Measurements from ENCODE around the gene TP53. TPM values are rescaled to one million over a fixed set of nuclear protein-coding genes. Genes with fewer than 3 reads are reported as not detected.
"Not testable (repeated sequence)": the region's sequence is repeated elsewhere in the genome, so short reads cannot be mapped to it uniquely, and the experiment has no call there.

The TP53 gene
- total RNA-seq, 2 experiments from 2014 or later = 123 to 129 TPM

GRCh38 chr17:7636163-7636562, 51.1 kb downstream of the TP53 start:
- POLR2A ChIA-PET = no interaction called here

GRCh38 chr17:7634384-7634783, 52.9 kb downstream of the TP53 start:
- no peak overlapping the region for H3K4me3 Mint-ChIP-seq
- POLR2A ChIA-PET = interaction anchor here (0.6 kb wide), 1 partner anchor 203 kb away, joined by 3 read pairs; no protein-coding TSS in a partner anchor
- intact Hi-C loops (cut with micrococcal nuclease) = no loop called here
- H3K9me3 Mint-ChIP-seq = no peaks in the 10 kb centered on the region
- DNase-seq = peak; percentile 54
- CTCF ChIA-PET = interaction anchor here (1.2 to 5.8 kb wide), 3 partner anchors 9 to 54 kb away, joined by 3 to 61 read pairs (median 4); partner anchors contain the start of genes TP53 and WRAP53
- H3K36me3 Mint-ChIP-seq = no peaks in the 10 kb centered on the region
- no peaks in the 10 kb centered on the region for H3K4me1 Mint-ChIP-seq (ENCODE audit: low read depth)
- H3K27ac Mint-ChIP-seq = no peak overlapping the region
- H3K27me3 Mint-ChIP-seq = no peaks in the 10 kb centered on the region

More at GRCh38 chr17:7636163-7636562, 51.1 kb downstream of the TP53 start:
- Mint-ChIP-seq H3K9me3 (no peaks in the 10 kb centered on the region), H3K27ac (no peak overlapping the region), H3K4me3 (no peak overlapping the region), H3K27me3 (no peaks in the 10 kb centered on the region), H3K4me1 (ENCODE audit: low read depth) (no peaks in the 10 kb centered on the region), H3K36me3 (no peaks in the 10 kb centered on the region)
- no peak for DNase-seq
- CTCF ChIA-PET = no interaction called here
- intact Hi-C loops (cut with micrococcal nuclease) = no loop called here

GRCh38 chr17:7633093-7633492, 54.2 kb downstream of the TP53 start:
- ChIA-PET CTCF (interaction anchor here (0.9 to 5.8 kb wide), 8 partner anchors 12 to 117 kb away, joined by 3 to 61 read pairs (median 4); partner anchors contain the start of genes FXR2, TP53 and WRAP53), POLR2A (interaction anchor here (1.9 kb wide), 1 partner anchor 54 kb away, joined by 11 read pairs; the partner anchor contains the start of gene TP53)
- Mint-ChIP-seq H3K27ac (no peak overlapping the region), H3K4me1 (ENCODE audit: low read depth) (no peaks in the 10 kb centered on the region), H3K9me3 (no peaks in the 10 kb centered on the region), H3K27me3 (no peaks in the 10 kb centered on the region), H3K36me3 (no peaks in the 10 kb centered on the region), H3K4me3 (no peak overlapping the region)
- intact Hi-C loops (cut with micrococcal nuclease) = no loop called here
- DNase-seq = no peak

GRCh38 chr17:7632492-7632894, 54.8 kb downstream of the TP53 start:
- H3K36me3 Mint-ChIP-seq = no peaks in the 10 kb centered on the region
- H3K4me3 Mint-ChIP-seq = no peak overlapping the region
- H3K27me3 Mint-ChIP-seq = no peaks in the 10 kb centered on the region
- POLR2A ChIA-PET = interaction anchor here (1.9 kb wide), 1 partner anchor 54 kb away, joined by 11 read pairs; the partner anchor contains the start of gene TP53
- H3K27ac Mint-ChIP-seq = no peak overlapping the region
- peaks cover 2% of the 10 kb centered on the region for H3K4me1 Mint-ChIP-seq (ENCODE audit: low read depth)
- no peaks in the 10 kb centered on the region for H3K9me3 Mint-ChIP-seq
- peak; percentile 49 for DNase-seq
- intact Hi-C loops (cut with micrococcal nuclease) = loop anchor here (1.0 kb wide), 1 partner anchor 56 kb away; the partner anchor contains the start of gene WRAP53
- CTCF ChIA-PET = interaction anchor here (0.8 to 5.8 kb wide), 10 partner anchors 10 to 117 kb away, joined by 3 to 61 read pairs (median 4); partner anchors contain the start of genes FXR2, TP53 and WRAP53

GRCh38 chr17:7631398-7632380, 55.6 kb downstream of the TP53 start:
- H3K4me3 Mint-ChIP-seq = no peak overlapping the region

GRCh38 chr17:7629939-7630571, 57.2 kb downstream of the TP53 start, which contains the start of gene SHBG:
Gene SHBG, plus strand, starts transcription at chr17:7630135. Its CDS starts 38 bp downstream, at chr17:7630173.
- Mint-ChIP-seq H3K36me3 (no peaks in the 10 kb centered on the region), H3K27ac (no peak within 1 kb of the TSS), H3K4me1 (ENCODE audit: low read depth) (peaks cover 11% of the 10 kb centered on the region), H3K4me3 (no peak within 1 kb of the TSS), H3K27me3 (no peaks in the 10 kb centered on the region), H3K9me3 (no peaks in the 10 kb centered on the region)
- DNase-seq = no peak
- CTCF ChIA-PET = interaction anchor here (0.8 to 5.8 kb wide), 4 partner anchors 11 to 87 kb away, joined by 3 to 61 read pairs (median 4); partner anchors contain the start of genes DNAH2, TP53 and WRAP53
- intact Hi-C loops (cut with micrococcal nuclease) = no loop called here
- POLR2A ChIA-PET = no interaction called here

More at GRCh38 chr17:7631398-7632380, 55.6 kb downstream of the TP53 start:
- ChIA-PET CTCF (interaction anchor here (0.8 to 5.8 kb wide), 10 partner anchors 11 to 123 kb away, joined by 3 to 61 read pairs (median 4); partner anchors contain the start of genes DNAH2, FXR2, TP53 and WRAP53), POLR2A (interaction anchor here (1.9 kb wide), 1 partner anchor 55 kb away, joined by 11 read pairs; the partner anchor contains the start of gene TP53)
- DNase-seq = no peak
- Mint-ChIP-seq H3K4me1 (ENCODE audit: low read depth) (peaks cover 6% of the 10 kb centered on the region), H3K9me3 (no peaks in the 10 kb centered on the region), H3K27me3 (no peaks in the 10 kb centered on the region), H3K36me3 (no peaks in the 10 kb centered on the region), H3K27ac (no peak overlapping the region)
- intact Hi-C loops (cut with micrococcal nuclease) = loop anchor here (1.0 kb wide), 1 partner anchor 57 kb away; the partner anchor contains the start of gene WRAP53

- H3K9me3 Mint-ChIP-seq = no peaks in the 10 kb centered on the region
- intact Hi-C loops (cut with micrococcal nuclease) = loop anchor here (1.0 kb wide), 1 partner anchor 12 kb away; no protein-coding TSS in a partner anchor
Observed at GRCh38 chr17:7627250-7628121, 59.8 kb downstream of the TP53 start, which contains the start of gene SAT2. Gene SAT2, minus strand, starts transcription at chr17:7627821. Its CDS starts 186 bp downstream, at chr17:7627635.

GRCh38 chr17:7626956-7627249, 60.4 kb downstream of the TP53 start:
- Mint-ChIP-seq H3K9me3 (no peaks in the 10 kb centered on the region), H3K36me3 (no peaks in the 10 kb centered on the region), H3K27ac (no peak overlapping the region), H3K4me3 (peak overlapping the region; percentile 89), H3K27me3 (no peaks in the 10 kb centered on the region), H3K4me1 (ENCODE audit: low read depth) (peaks cover 11% of the 10 kb centered on the region)
- intact Hi-C loops (cut with micrococcal nuclease) = loop anchor here (1.0 kb wide), 1 partner anchor 12 kb away; no protein-coding TSS in a partner anchor
- DNase-seq = no peak
- CTCF ChIA-PET = interaction anchor here (1.2 to 3.1 kb wide), 6 partner anchors 9 to 61 kb away, joined by 4 to 26 read pairs (median 7); partner anchors contain the start of genes FXR2, MPDU1, TP53 and WRAP53
- POLR2A ChIA-PET = interaction anchor here (0.9 to 2.4 kb wide), 4 partner anchors 12 to 60 kb away, joined by 3 to 24 read pairs (median 6); partner anchors contain the start of genes ATP1B2, FXR2, TP53 and WRAP53

More at GRCh38 chr17:7627250-7628121, 59.8 kb downstream of the TP53 start, which contains the start of gene SAT2:
- no peaks in the 10 kb centered on the region for H3K36me3 Mint-ChIP-seq
- CTCF ChIA-PET = interaction anchor here (0.7 to 3.1 kb wide), 10 partner anchors 10 to 115 kb away, joined by 3 to 26 read pairs (median 4); partner anchors contain the start of genes FXR2, MPDU1, TP53 and WRAP53
- no peaks in the 10 kb centered on the region for H3K27me3 Mint-ChIP-seq
- DNase-seq = peak; percentile 92
- POLR2A ChIA-PET = interaction anchor here (0.9 to 2.4 kb wide), 4 partner anchors 12 to 59 kb away, joined by 3 to 24 read pairs (median 6); partner anchors contain the start of genes ATP1B2, FXR2, TP53 and WRAP53
- peak within 1 kb of the TSS; percentile 58 for H3K27ac Mint-ChIP-seq
- H3K4me1 Mint-ChIP-seq (ENCODE audit: low read depth) = peaks cover 11% of the 10 kb centered on the region
- H3K4me3 Mint-ChIP-seq = peak within 1 kb of the TSS; percentile 89

- Mint-ChIP-seq H3K4me3 (peak overlapping the region; percentile 89), H3K9me3 (no peaks in the 10 kb centered on the region), H3K27me3 (no peaks in the 10 kb centered on the region), H3K4me1 (ENCODE audit: low read depth) (peaks cover 11% of the 10 kb centered on the region), H3K27ac (no peak overlapping the region), H3K36me3 (no peaks in the 10 kb centered on the region)
- CTCF ChIA-PET = interaction anchor here (1.8 to 3.1 kb wide), 3 partner anchors 11 to 61 kb away, joined by 9 to 26 read pairs (median 16); partner anchors contain the start of genes FXR2, TP53 and WRAP53
- intact Hi-C loops (cut with micrococcal nuclease) = no loop called here
- POLR2A ChIA-PET = interaction anchor here (2.0 to 2.4 kb wide), 2 partner anchors 11 to 60 kb away, joined by 7 to 24 read pairs; partner anchors contain the start of genes FXR2, TP53 and WRAP53
- no peak for DNase-seq
Observed at GRCh38 chr17:7626307-7626706, 61.0 kb downstream of the TP53 start.

- intact Hi-C loops (cut with micrococcal nuclease) = not testable (repeated sequence)
- CTCF ChIA-PET = interaction anchor here (0.6 to 3.1 kb wide), 2 partner anchors 10 to 62 kb away, joined by 4 to 26 read pairs; partner anchors contain the start of genes TP53 and WRAP53
Observed at GRCh38 chr17:7625749-7626148, 61.5 kb downstream of the TP53 start.

More at GRCh38 chr17:7625749-7626148, 61.5 kb downstream of the TP53 start:
- peaks cover 11% of the 10 kb centered on the region for H3K4me1 Mint-ChIP-seq (ENCODE audit: low read depth)
- H3K9me3 Mint-ChIP-seq, H3K27ac Mint-ChIP-seq, H3K4me3 Mint-ChIP-seq, H3K27me3 Mint-ChIP-seq, POLR2A ChIA-PET, DNase-seq, H3K36me3 Mint-ChIP-seq: not testable (repeated sequence)

All from activated CD4-positive, alpha-beta memory T cell treated with anti-CD3 and anti-CD28 coated beads for 36 hours (primary cell).